Stimulated activated CD8-positive, alpha-beta memory T cell treated with anti-CD3 and anti-CD28 coated beads, Interleukin-7, amount 100 ng/mL, for 48 hours (primary cell): ENCODE results near the gene RPL11.
"Not testable (repeated sequence)": the region's sequence is repeated elsewhere in the genome, so short reads cannot be mapped to it uniquely, and the experiment has no call there.

Source experiments
- DNase-seq, 2 donors: peaks; one replicate each; pipeline ENCODE4 v3.0.0-alpha.2; 2020; ENCODE audit warnings: low read depth in 1 of 2; ENCODE audit errors: extremely low read depth in 1 of 2

RPL11 gene

DNA sequence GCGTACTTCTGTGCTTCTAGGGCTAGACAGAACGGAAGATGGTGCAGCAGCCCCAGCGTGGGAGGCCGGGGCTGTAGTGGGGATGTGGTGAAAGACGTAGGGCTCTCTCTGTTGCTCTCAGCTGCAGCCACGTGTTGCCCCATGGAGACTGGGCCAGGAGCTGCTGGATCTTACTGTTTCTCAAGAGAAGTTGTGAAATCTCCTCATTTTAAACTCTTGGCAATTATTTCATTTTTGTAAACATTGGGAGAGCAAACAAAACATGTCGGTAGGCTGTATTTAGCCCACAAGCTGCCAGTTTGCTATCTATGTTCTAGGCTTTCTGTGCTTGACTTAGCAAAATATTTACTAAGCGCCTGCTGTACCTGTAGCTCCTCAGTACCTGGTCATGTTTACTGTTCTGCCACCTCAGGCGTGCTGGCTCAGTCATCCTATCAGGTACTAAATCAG lies 35.8 kb downstream of the RPL11 start:
- DNase-seq = no peak

DNA sequence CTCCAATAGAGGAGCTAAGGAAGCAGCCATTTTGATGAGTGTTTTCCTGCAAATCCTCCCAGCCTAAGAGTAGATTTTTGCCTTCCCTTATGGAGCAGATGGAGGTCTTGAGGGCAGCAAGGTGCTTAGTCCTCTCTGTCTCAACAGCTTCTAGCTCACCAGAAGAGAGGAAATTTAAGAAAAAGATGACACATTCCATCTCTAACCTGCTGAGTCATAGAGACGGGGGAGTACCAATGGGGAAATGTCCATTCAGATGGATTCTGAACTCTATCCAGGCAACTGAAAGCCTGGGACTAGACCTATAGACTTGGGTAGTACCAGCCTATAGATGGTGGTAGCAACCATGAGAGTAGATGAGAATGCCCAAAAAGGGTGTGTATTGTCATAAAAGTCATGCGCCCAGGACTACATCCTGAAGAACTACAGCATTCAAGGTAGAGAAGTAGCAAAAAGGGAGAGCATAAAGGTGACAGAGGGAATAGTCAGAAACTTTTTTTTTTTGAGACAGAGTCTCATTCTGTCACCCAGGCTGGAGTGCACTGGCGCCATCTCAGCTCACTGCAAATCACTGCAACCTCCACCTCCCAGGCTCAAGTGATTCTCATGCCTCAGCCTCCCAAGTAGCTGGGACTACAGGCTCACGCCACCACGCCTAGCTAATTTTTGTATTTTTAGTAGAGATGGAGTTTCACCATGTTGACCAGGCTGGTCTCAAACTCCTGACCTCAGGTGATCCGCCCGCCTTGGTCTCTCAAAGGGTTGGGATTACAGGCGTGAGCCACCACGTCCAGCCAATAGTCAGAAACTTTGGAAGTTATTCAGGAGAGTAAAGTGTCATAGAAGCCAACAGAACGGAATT lies 41.0 kb downstream of the RPL11 start:
- no peak for DNase-seq

DNA sequence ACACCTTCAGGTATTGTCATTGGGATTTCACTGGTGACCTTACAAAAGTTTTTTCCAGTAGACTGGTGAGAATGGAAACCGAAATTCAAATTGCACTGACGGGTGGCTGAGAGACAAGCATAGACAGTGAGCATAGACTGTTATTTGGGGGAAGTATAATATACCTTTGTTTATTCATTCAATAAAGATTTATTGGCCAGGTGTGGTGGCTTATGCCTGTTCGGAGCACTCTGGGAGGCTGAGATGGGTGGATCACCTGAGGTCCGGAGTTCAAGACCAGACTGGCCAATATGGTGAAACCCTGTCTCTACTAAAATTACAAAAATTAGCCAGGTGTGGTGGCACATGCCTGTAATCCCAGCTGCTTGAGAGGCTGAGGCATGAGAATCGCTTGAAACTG lies 41.7 kb downstream of the RPL11 start:
- DNase-seq = not testable (repeated sequence)

GRCh38 chr1:23736437-23737134 lies 45.0 kb downstream of the RPL11 start:
- DNase-seq = peak in 1 of 2 donors; percentile 40

GRCh38 chr1:23741609-23742008 lies 50.0 kb downstream of the RPL11 start:
- no peak for DNase-seq

DNA sequence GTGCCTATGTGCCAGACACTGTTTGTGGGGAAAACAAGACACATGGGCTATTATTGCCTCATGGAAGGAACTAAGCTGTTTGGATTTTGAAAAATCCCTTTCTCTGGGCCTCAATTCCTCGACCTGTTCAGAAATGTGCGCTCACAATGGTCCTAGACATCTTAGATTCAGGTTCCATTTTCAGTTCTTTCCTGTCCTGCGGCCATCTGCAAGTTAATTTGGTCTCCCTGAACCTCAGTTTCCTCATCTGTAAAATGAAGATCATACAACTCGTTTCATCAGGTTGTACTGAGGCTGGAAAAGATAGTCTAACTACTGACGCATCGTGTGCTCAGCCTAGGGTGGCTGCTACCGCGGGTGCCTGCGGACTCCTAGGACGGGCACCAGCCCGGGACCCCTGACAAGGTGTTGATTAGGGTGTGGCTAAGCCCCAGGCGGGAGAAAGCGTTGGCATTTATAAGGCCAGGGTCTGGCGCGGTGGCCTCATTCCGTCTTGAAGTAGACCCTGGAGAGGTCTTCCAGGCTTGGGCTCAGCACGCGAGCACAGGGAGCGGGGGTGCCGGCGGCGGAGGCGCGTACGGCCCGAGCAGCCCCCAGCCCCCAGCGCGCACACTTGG lies 51.2 kb downstream of the RPL11 start:
- DNase-seq = no peak

- DNase-seq = peak; percentile 65 to 67
Observed at GRCh38 chr1:23743287-23744152, 51.9 kb downstream of the RPL11 start, which contains the start of gene ELOA. TSS of gene ELOA (plus strand) at chr1:23743471. CDS start at chr1:23743504, 33 bp downstream.

DNA sequence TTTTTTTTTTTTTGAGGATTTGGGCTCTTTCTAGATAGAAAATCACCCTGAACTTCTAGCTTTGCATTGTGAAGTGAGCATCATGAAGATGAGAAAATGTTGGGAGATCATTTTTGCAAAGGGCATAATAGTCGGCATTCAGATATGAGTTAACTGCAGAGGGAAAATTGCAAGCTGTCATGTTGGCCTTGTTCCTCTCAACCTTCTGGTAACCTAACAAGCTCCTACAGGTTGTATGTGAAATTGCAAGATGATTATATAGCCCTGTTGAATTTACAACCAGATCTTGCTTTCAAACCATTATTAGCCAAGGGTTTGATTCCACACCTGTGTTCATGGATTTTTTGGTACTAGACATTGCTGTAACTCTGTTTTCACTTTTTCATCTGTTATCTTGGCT lies 53.9 kb downstream of the RPL11 start:
- DNase-seq = no peak
